Neural cell (in vitro differentiated cells): ENCODE measurements around the gene PRDX4. TPM values are rescaled to one million over a fixed set of nuclear protein-coding genes. Genes with fewer than 3 reads are reported as not detected.
"Not testable (repeated sequence)": the region's sequence is repeated elsewhere in the genome, so short reads cannot be mapped to it uniquely, and the experiment has no call there.

Experiments
- H2AFZ ChIP-seq: fragments of 200-600, 300-800 bp; sonication (generic), shearing (Covaris generic); 2 replicates; pipeline ENCODE4 v1.6.0; 2014; ENCODE audit warnings: low read depth, mild to moderate bottlenecking, antibody characterized with exemption, low read length, moderate library complexity
- H3F3A ChIP-seq: fragments of 200-600 bp; shearing (Covaris generic); 2 replicates; pipeline ENCODE4 v1.6.1; 2016; ENCODE audit warnings: mild to moderate bottlenecking, moderate library complexity, mixed read lengths, antibody characterized with exemption, low read length; ENCODE audit not compliant: insufficient read depth, poor library complexity, severe bottlenecking
- H3K27ac ChIP-seq: fragments of 200-600, 300-800 bp; sonication (generic), shearing (Covaris generic); 2 replicates; pipeline ENCODE4 v1.5.1; 2014; ENCODE audit warnings: mild to moderate bottlenecking, low read length, moderate library complexity
- H3K27me3 ChIP-seq: fragments of 300-800, 200-600 bp; sonication (generic), shearing (Covaris generic); 2 replicates; pipeline ENCODE4 v1.6.0; 2014; ENCODE audit warnings: mild to moderate bottlenecking, low read depth, low read length, moderate library complexity; ENCODE audit not compliant: insufficient read depth
- H3K36me3 ChIP-seq: fragments of 300-800, 200-600 bp; sonication (generic), shearing (Covaris generic); 2 replicates; pipeline ENCODE4 v1.5.1; 2014; ENCODE audit warnings: mild to moderate bottlenecking, antibody characterized with exemption, low read length, moderate library complexity; ENCODE audit not compliant: insufficient read depth
- H3K4me2 ChIP-seq: fragments of 300-800, 200-600 bp; sonication (generic), shearing (Covaris generic); 2 replicates; pipeline ENCODE4 v1.6.0; 2014; ENCODE audit warnings: mild to moderate bottlenecking, low read length
- H3K4me3 ChIP-seq: fragments of 300-800, 200-600 bp; sonication (generic), shearing (Covaris generic); 2 replicates; pipeline ENCODE4 v1.5.1; 2014; ENCODE audit warnings: mild to moderate bottlenecking, low read length, moderate library complexity
- H3K79me2 ChIP-seq: fragments of 200-600 bp; shearing (Covaris generic); replicated peaks from 2 replicates; pipeline ENCODE4 v1.6.0; 2014; ENCODE audit warnings: mild to moderate bottlenecking, low read length, moderate library complexity; ENCODE audit not compliant: insufficient read depth
- H3K9ac ChIP-seq: fragments of 300-800, 200-600 bp; sonication (generic), shearing (Covaris generic); 2 replicates; pipeline ENCODE4 v1.6.1; 2016; ENCODE audit warnings: mild to moderate bottlenecking, low read length, mixed read lengths
- H3K9me2 ChIP-seq: fragments of 200-600 bp; shearing (Covaris generic); 2 replicates; pipeline ENCODE4 v1.6.1; 2016; ENCODE audit warnings: mild to moderate bottlenecking, low read length, mixed read lengths; ENCODE audit not compliant: insufficient read depth
- H3K9me3 ChIP-seq: fragments of 200-600, 300-800 bp; sonication (generic), shearing (Covaris generic); 2 replicates; pipeline ENCODE4 v1.6.1; 2016; ENCODE audit warnings: mild to moderate bottlenecking, mixed run types, low read length, moderate library complexity, mixed read lengths
- H4K20me1 ChIP-seq: fragments of 200-600 bp; shearing (Covaris generic); 2 replicates; pipeline ENCODE4 v1.6.1; 2016; ENCODE audit warnings: mild to moderate bottlenecking, mixed run types; ENCODE audit not compliant: insufficient read depth
- CTCF ChIP-seq: fragments of 450-650 bp; IDR thresholded peaks from 2 replicates; pipeline ENCODE4 v1.5.1; 2014; ENCODE audit warnings: antibody characterized with exemption, mild to moderate bottlenecking, moderate library complexity; ENCODE audit not compliant: poor library complexity, severe bottlenecking
- EP300 ChIP-seq: fragments of 450-650 bp; conservative IDR thresholded peaks from 2 replicates; pipeline ENCODE4 v1.6.1; 2014; ENCODE audit warnings: antibody characterized with exemption, mild to moderate bottlenecking, moderate library complexity; ENCODE audit not compliant: poor library complexity, severe bottlenecking
- EZH2 ChIP-seq: fragments of 200-600, 300-800 bp; shearing (Covaris generic), sonication (generic); IDR thresholded peaks from 2 replicates; pipeline ENCODE4 v1.6.1; 2014; ENCODE audit warnings: antibody characterized with exemption, low read length, borderline replicate concordance, mild to moderate bottlenecking; ENCODE audit not compliant: insufficient read depth, poor library complexity, severe bottlenecking
- MXI1 ChIP-seq: fragments of 450-650 bp; conservative IDR thresholded peaks from 2 replicates; pipeline ENCODE4 v1.6.1; 2014; ENCODE audit warnings: antibody characterized with exemption, mild to moderate bottlenecking; ENCODE audit not compliant: poor library complexity, severe bottlenecking
- POLR2AphosphoS5 ChIP-seq: IDR thresholded peaks from 2 replicates; pipeline ENCODE4 v1.6.1; 2012
- RAD21 ChIP-seq: fragments of 450-650 bp; conservative IDR thresholded peaks from 2 replicates; pipeline ENCODE4 v1.6.1; 2014; ENCODE audit warnings: antibody characterized with exemption, mild to moderate bottlenecking, moderate library complexity
- REST ChIP-seq: IDR thresholded peaks from 2 replicates; pipeline ENCODE4 v1.6.1; 2012; ENCODE audit warnings: borderline replicate concordance
- SMC3 ChIP-seq: fragments of 450-650 bp; conservative IDR thresholded peaks from 2 replicates; pipeline ENCODE4 v1.6.1; 2014; ENCODE audit warnings: antibody characterized with exemption, mild to moderate bottlenecking, moderate library complexity; ENCODE audit not compliant: poor library complexity
- TAF1 ChIP-seq: IDR thresholded peaks from 2 replicates; pipeline ENCODE4 v1.6.1; 2012; ENCODE audit warnings: low read depth
- polyA plus RNA-seq: library from polyadenylated mRNA; depleted of rRNA; stranded (reverse); fragments of >200 nt; gene quantifications from 2 replicates; pipeline ENCODE4 v1.2.3, GENCODE V29; 2014

Gene PRDX4
- polyA plus RNA-seq, 1 donor from 2014 or later: 83.2 TPM

DNA sequence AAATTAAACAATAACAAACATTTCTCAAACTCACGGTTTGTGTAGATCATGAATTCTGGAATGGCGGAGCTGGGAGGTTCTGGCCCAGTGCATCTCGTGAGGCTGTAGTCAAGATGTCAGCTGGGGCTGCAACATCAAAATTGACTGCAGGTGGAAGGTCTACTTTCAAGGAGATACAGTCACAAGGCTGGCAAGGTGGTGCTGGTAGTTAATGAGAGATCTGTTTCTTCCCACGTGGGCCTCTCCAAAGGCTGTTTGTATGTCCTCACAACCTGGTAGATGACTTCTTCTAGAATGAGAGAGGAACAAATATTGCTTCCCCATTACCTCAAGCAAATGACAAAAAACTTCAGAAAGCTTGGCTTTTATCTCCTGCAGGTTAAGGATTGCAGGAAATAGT is 8.0 kb upstream of the PRDX4 start:
- Histone ChIP-seq H3K9me2 (no peaks in the 10 kb centered on the region), H4K20me1 (no peaks in the 10 kb centered on the region), H2AFZ (no peak overlapping the region), H3K9me3 (no peaks in the 10 kb centered on the region), H3K9ac (no peak overlapping the region), H3F3A (no peaks in the 10 kb centered on the region), H3K27me3 (no peaks in the 10 kb centered on the region), H3K4me3 (no peak overlapping the region), H3K27ac (no peak overlapping the region), H3K4me2 (no peak overlapping the region), H3K36me3 (no peaks in the 10 kb centered on the region), H3K79me2 (no peaks in the 10 kb centered on the region)
- TF ChIP-seq EZH2: no peak
- TF ChIP-seq REST: no peak
- no peak for TF ChIP-seq EP300
- no peak for TF ChIP-seq RAD21
- no peak for TF ChIP-seq SMC3
- no peak for TF ChIP-seq CTCF
- TF ChIP-seq TAF1: no peak
- no peak for TF ChIP-seq POLR2AphosphoS5
- TF ChIP-seq MXI1: no peak

- not testable (repeated sequence) for H3K27me3 ChIP-seq, H3K79me2 ChIP-seq, H3F3A ChIP-seq, H4K20me1 ChIP-seq, H3K27ac ChIP-seq, H3K9me3 ChIP-seq, H2AFZ ChIP-seq, H3K9ac ChIP-seq, H3K4me3 ChIP-seq, H3K4me2 ChIP-seq, H3K9me2 ChIP-seq, H3K36me3 ChIP-seq
These were observed 7.1 kb upstream of the PRDX4 start for GRCh38 chrX:23660083-23660765.

DNA sequence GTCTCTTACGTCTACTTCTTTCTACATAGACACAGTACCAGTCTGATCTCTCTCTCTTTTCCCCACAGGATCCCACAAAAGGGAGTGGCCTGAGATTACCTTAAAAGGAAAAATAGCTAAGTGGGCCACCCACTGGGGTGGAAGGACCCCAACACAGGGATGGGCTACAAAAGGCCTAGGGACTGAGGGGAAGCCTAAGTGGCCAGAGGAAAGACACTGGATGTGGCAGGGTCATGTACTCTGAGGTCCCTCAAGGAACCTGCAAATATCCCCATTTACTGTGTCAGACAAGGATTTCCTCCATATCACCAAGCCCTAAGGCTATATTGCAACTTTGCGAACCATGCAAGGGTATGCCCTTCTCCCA is 6.5 kb upstream of the PRDX4 start:
- TF ChIP-seq RAD21 (no peak), TAF1 (no peak), POLR2AphosphoS5 (no peak), MXI1 (no peak)
- no peak overlapping the region for H3K4me3 ChIP-seq
- no peaks in the 10 kb centered on the region for H3K9me3 ChIP-seq
- no peak overlapping the region for H3K4me2 ChIP-seq
- H3F3A ChIP-seq: no peaks in the 10 kb centered on the region
- no peaks in the 10 kb centered on the region for H3K9me2 ChIP-seq
- H3K36me3 ChIP-seq: no peaks in the 10 kb centered on the region
- no peaks in the 10 kb centered on the region for H3K79me2 ChIP-seq
- no peaks in the 10 kb centered on the region for H3K27me3 ChIP-seq
- no peaks in the 10 kb centered on the region for H4K20me1 ChIP-seq
- H3K27ac ChIP-seq: no peak overlapping the region
- no peak overlapping the region for H3K9ac ChIP-seq
- no peak overlapping the region for H2AFZ ChIP-seq
